HCT116 (cell line): ENCODE results near the gene LY6G6D. TPM values are rescaled to one million over a fixed set of nuclear protein-coding genes. Genes with fewer than 3 reads are reported as not detected.

Experiments used
- ATAC-seq: fragments of 200-7000 bp; cut with Tn5 transposase; 2 replicates; pipeline ENCODE4 v1.9.1; 2020; ENCODE audit warnings: mild to moderate bottlenecking, moderate library complexity
- BruUV-seq: library from RNA; stranded (reverse); fragments of 400-500 nt; replicated peaks from 2 replicates; lab custom pipeline; 2021; lab: Mats Ljungman, UMichigan
- CTCF ChIA-PET: fragments of 300-600 bp; sonication (Branson Sonifier 250); formaldehyde crosslinking; loops from one replicate; lab custom pipeline; 2021; ENCODE audit warnings: antibody characterized with exemption; lab: Charles Lee
- POLR2A ChIA-PET: fragments of 300-600, 350-600 bp; sonication (Branson Sonifier 250); formaldehyde crosslinking; loops from one replicate; lab custom pipeline; 2021; ENCODE audit warnings: antibody characterized with exemption; lab: Charles Lee
- RAD21 ChIA-PET, 2 experiments: fragments of 300-600 bp; sonication (Branson Sonifier 250); formaldehyde crosslinking; loops; one replicate each; lab custom pipeline; 2023; ENCODE audit warnings: low total read pairs in 2 of 2; ENCODE audit not compliant: uncharacterized antibody in 2 of 2, unreplicated experiment in 2 of 2, low non-redundant PET in 1 of 2; lab: Charles Lee
- DNase-seq: peaks from one replicate; pipeline ENCODE4 v3.0.0-alpha.2; 2010; ENCODE audit warnings: low read depth, low spot score
- H2AFZ ChIP-seq: fragments of 200-600 bp; shearing (Covaris generic), sonication (generic); 2 replicates; pipeline ENCODE4 v1.6.1; 2017; ENCODE audit warnings: low read depth, mixed run types, mixed read lengths, antibody characterized with exemption, low read length; ENCODE audit not compliant: poor library complexity, severe bottlenecking
- H3K27ac ChIP-seq: 2 replicates; pipeline ENCODE4 v1.5.1; 2012; ENCODE audit warnings: low read depth, low read length
- H3K27me3 ChIP-seq: fragments of 200-600 bp; sonication (generic); 2 replicates; pipeline ENCODE4 v1.6.1; 2016; ENCODE audit warnings: mixed run types, low read length, mixed read lengths; ENCODE audit not compliant: insufficient read depth
- H3K36me3 ChIP-seq, 2 experiments: fragments of 200-500 bp in 1 of 2; fragments of 200-600 bp in 1 of 2; sonication (Bioruptor generic) in 1 of 2; sonication (generic) in 1 of 2; 2 replicates each; pipeline versions ENCODE4 v1.5.1 to v1.6.1; 2014 to 2016; ENCODE audit warnings: low read length in 2 of 2, inconsistent platforms in 1 of 2, mixed read lengths in 1 of 2, mixed run types in 1 of 2; ENCODE audit not compliant: insufficient read depth in 2 of 2, control insufficient read depth in 1 of 2
- H3K4me1 ChIP-seq, 2 experiments: fragments of 200-600 bp in 1 of 2; sonication (generic) in 1 of 2; 2 replicates each; pipeline versions ENCODE4 v1.5.1 to v1.6.1; 2012 to 2017; ENCODE audit warnings: low read length in 2 of 2, inconsistent platforms in 1 of 2, mild to moderate bottlenecking in 1 of 2, mixed read lengths in 1 of 2, mixed run types in 1 of 2, moderate library complexity in 1 of 2; ENCODE audit not compliant: insufficient read depth in 2 of 2, control insufficient read depth in 1 of 2
- H3K4me2 ChIP-seq: fragments of 200-600 bp; sonication (generic); 2 replicates; pipeline ENCODE4 v1.6.1; 2017; ENCODE audit warnings: mixed run types, low read length, mixed read lengths
- H3K4me3 ChIP-seq, 2 experiments: fragments of 200-600 bp in 1 of 2; sonication (generic) in 1 of 2; replicated peaks in 1 of 2; 2 replicates each; pipeline ENCODE4 v1.5.1; 2011 to 2016; ENCODE audit warnings: low read length in 2 of 2, control low read depth in 1 of 2, low read depth in 1 of 2, mild to moderate bottlenecking in 1 of 2, mixed read lengths in 1 of 2, mixed run types in 1 of 2
- H3K79me2 ChIP-seq: fragments of 200-600 bp; sonication (generic); 2 replicates; pipeline ENCODE4 v1.6.1; 2017; ENCODE audit warnings: mild to moderate bottlenecking, mixed run types, low read length, moderate library complexity, mixed read lengths; ENCODE audit not compliant: insufficient read depth
- H3K9ac ChIP-seq: fragments of 200-600 bp; sonication (generic); 2 replicates; pipeline ENCODE4 v1.6.1; 2016; ENCODE audit warnings: low read length, mixed read lengths
- H3K9me2 ChIP-seq: fragments of 200-600 bp; sonication (generic), shearing (Covaris generic); 2 replicates; pipeline ENCODE4 v1.6.1; 2017; ENCODE audit warnings: mixed run types, mild to moderate bottlenecking, moderate library complexity; ENCODE audit not compliant: insufficient read depth
- H3K9me3 ChIP-seq, 2 experiments: fragments of 200-500 bp in 1 of 2; fragments of 200-600 bp in 1 of 2; sonication (Bioruptor generic) in 1 of 2; sonication (generic) in 1 of 2; 2 replicates each; pipeline ENCODE4 v1.6.1; 2014 to 2017; ENCODE audit warnings: low read length in 2 of 2, mixed read lengths in 2 of 2, inconsistent platforms in 1 of 2, low read depth in 1 of 2, mild to moderate bottlenecking in 1 of 2, mixed run types in 1 of 2, moderate library complexity in 1 of 2; ENCODE audit not compliant: control insufficient read depth in 1 of 2, insufficient read depth in 1 of 2
- H4K20me1 ChIP-seq: fragments of 200-600 bp; sonication (generic), shearing (Covaris generic); 2 replicates; pipeline ENCODE4 v1.6.1; 2017; ENCODE audit warnings: mixed run types, mild to moderate bottlenecking, moderate library complexity; ENCODE audit not compliant: insufficient read depth
- ATF3 ChIP-seq: IDR thresholded peaks from 2 replicates; pipeline ENCODE4 v1.6.1; 2012
- CTCF ChIP-seq, 3 experiments: fragments of 200-600 bp in 1 of 3; sonication (generic) in 1 of 3; IDR thresholded peaks in 2 of 3; conservative IDR thresholded peaks in 1 of 3; 2 replicates each; pipeline ENCODE4 v1.5.1; 2012 to 2017; ENCODE audit warnings: low read depth in 2 of 3, low read length in 2 of 3, antibody characterized with exemption in 1 of 3, borderline replicate concordance in 1 of 3, control low read depth in 1 of 3, mild to moderate bottlenecking in 1 of 3, mixed read lengths in 1 of 3, mixed run types in 1 of 3, moderate library complexity in 1 of 3; ENCODE audit not compliant: insufficient read depth in 1 of 3
- EGR1 ChIP-seq: IDR thresholded peaks from 2 replicates; pipeline ENCODE4 v1.6.1; 2012; ENCODE audit warnings: low read depth
- ELF1 ChIP-seq: IDR thresholded peaks from 2 replicates; pipeline ENCODE4 v1.6.1; 2012; ENCODE audit warnings: low read depth, borderline replicate concordance
- SRF ChIP-seq: IDR thresholded peaks from 2 replicates; pipeline ENCODE4 v1.6.1; 2012; ENCODE audit warnings: low read depth
- ZFX ChIP-seq: fragments of 450-650 bp; IDR thresholded peaks from 2 replicates; pipeline ENCODE4 v1.6.1; 2017
- ZNF274 ChIP-seq: fragments of 200-500 bp; sonication (Bioruptor generic); IDR thresholded peaks from 2 replicates; pipeline ENCODE4 v1.6.1; 2014; ENCODE audit warnings: mild to moderate bottlenecking, low read depth, low read length, inconsistent platforms
- intact Hi-C: fragments of 100-400 bp; cut with micrococcal nuclease; formaldehyde crosslinking; loops from 2 replicates; pipeline ENCODE4 v1.10.0; 2022
- total RNA-seq: library from RNA; stranded (reverse); gene quantifications from one replicate; pipeline ENCODE4 v1.2.1, GENCODE V29; 2021; ENCODE audit not compliant: unreplicated experiment

Gene LY6G6D
- total RNA-seq, 1 experiment from 2014 or later, result not detected

GRCh38 chr6:31741815-31742214, 26.7 kb downstream of the LY6G6D start:
- H3K27ac ChIP-seq, result peak overlapping the region; percentile 99; the same call in 1 of the 2 replicates

More at GRCh38 chr6:31741815-31742214, 26.7 kb downstream of the LY6G6D start:
- no peak overlapping the region for H2AFZ ChIP-seq
- ChIA-PET CTCF (no interaction called here), RAD21 (interaction anchor here in 1 of 2 experiments (0.6 kb wide), 1 partner anchor 29 kb away, joined by 7 read pairs; no protein-coding TSS in a partner anchor), POLR2A (interaction anchor here (0.7 to 0.8 kb wide), 2 partner anchors 57 to 86 kb away, joined by 3 to 4 read pairs; partner anchors contain the start of gene HSPA1B)
- no peak for TF ChIP-seq ELF1
- no peak for TF ChIP-seq SRF
- TF ChIP-seq ZFX, result no peak
- no peak for TF ChIP-seq ATF3
- no peak for TF ChIP-seq EGR1
- TF ChIP-seq CTCF (IDR thresholded peaks at IDR 0.05 in 2 of 3, conservative IDR thresholded peaks at IDR 0.05 in 1 of 3; ENCODE audit: borderline replicate concordance in 1 of 3, insufficient read depth in 1 of 3, low read depth in 2 of 3, low read length in 2 of 3), result no peak
- no peak for TF ChIP-seq ZNF274
- H3K36me3 ChIP-seq, result peaks cover 16 to 33% of the 10 kb centered on the region in 2 experiments; a peak in 3 of 4 replicates
- H4K20me1 ChIP-seq, result no peaks in the 10 kb centered on the region
- TSS peak; percentile 10 for BruUV-seq
- H3K79me2 ChIP-seq, result peaks cover 20% of the 10 kb centered on the region
- DNase-seq (no peak), ATAC-seq (no peak)
- H3K9me3 ChIP-seq, result no peaks in the 10 kb centered on the region
- H3K4me2 ChIP-seq, result no peak overlapping the region
- no peaks in the 10 kb centered on the region for H3K9me2 ChIP-seq
- intact Hi-C loops, result no loop called here
- no peak overlapping the region for H3K4me3 ChIP-seq
- H3K4me1 ChIP-seq, result peaks cover 32 to 46% of the 10 kb centered on the region in 2 experiments
- H3K27me3 ChIP-seq, result no peaks in the 10 kb centered on the region
- no peak overlapping the region for H3K9ac ChIP-seq
